WTC11 (cell line): ENCODE results near the gene PANX2.

ENCODE experiments used
- ATF2 ChIP-seq: sonication (generic); formaldehyde crosslinking; IDR thresholded peaks from 2 replicates; pipeline ENCODE4 v1.8.1; 2022; ENCODE audit warnings: low read depth, missing genetic modification reagents, borderline replicate concordance
- CBFB ChIP-seq: sonication (generic); formaldehyde crosslinking; IDR thresholded peaks from 2 replicates; pipeline ENCODE4 v1.8.1; 2022; ENCODE audit warnings: mild to moderate bottlenecking, low read depth, missing genetic modification reagents
- CREM ChIP-seq: sonication (generic); formaldehyde crosslinking; IDR thresholded peaks from 2 replicates; pipeline ENCODE4 v1.8.1; 2022; ENCODE audit warnings: mild to moderate bottlenecking, missing genetic modification reagents, moderate library complexity
- CTCF ChIP-seq: fragments of 200-600 bp; IDR thresholded peaks from 2 replicates; pipeline ENCODE4 v1.8.0; 2022; ENCODE audit warnings: antibody characterized with exemption
- FOXP1 ChIP-seq: sonication (generic); formaldehyde crosslinking; IDR thresholded peaks from 2 replicates; pipeline ENCODE4 v1.8.0; 2022; ENCODE audit warnings: missing genetic modification reagents, mild to moderate bottlenecking, moderate library complexity, borderline replicate concordance
- NR2C2 ChIP-seq: sonication (generic); formaldehyde crosslinking; IDR thresholded peaks from 2 replicates; pipeline ENCODE4 v1.8.0; 2022; ENCODE audit warnings: mild to moderate bottlenecking, missing genetic modification reagents
- NR3C1 ChIP-seq: sonication (generic); formaldehyde crosslinking; conservative IDR thresholded peaks from 2 replicates; pipeline ENCODE4 v1.8.1; 2023; ENCODE audit warnings: low read depth, mild to moderate bottlenecking, missing genetic modification reagents
- USF2 ChIP-seq: sonication (generic); formaldehyde crosslinking; IDR thresholded peaks from 2 replicates; pipeline ENCODE4 v1.8.1; 2023; ENCODE audit warnings: mild to moderate bottlenecking, missing genetic modification reagents, moderate library complexity

GRCh38 chr22:50175191-50175461 is 4.6 kb downstream of the PANX2 start:
- TF ChIP-seq CREM (CRISPR knock-in tag) (no peak), CTCF (no peak), ATF2 (CRISPR knock-in tag) (no peak), NR2C2 (CRISPR knock-in tag) (no peak), NR3C1 (no peak), CBFB (no peak), FOXP1 (CRISPR knock-in tag) (no peak), USF2 (CRISPR knock-in tag) (no peak)
